Measurements from ENCODE around the gene IL5RA.

DNA sequence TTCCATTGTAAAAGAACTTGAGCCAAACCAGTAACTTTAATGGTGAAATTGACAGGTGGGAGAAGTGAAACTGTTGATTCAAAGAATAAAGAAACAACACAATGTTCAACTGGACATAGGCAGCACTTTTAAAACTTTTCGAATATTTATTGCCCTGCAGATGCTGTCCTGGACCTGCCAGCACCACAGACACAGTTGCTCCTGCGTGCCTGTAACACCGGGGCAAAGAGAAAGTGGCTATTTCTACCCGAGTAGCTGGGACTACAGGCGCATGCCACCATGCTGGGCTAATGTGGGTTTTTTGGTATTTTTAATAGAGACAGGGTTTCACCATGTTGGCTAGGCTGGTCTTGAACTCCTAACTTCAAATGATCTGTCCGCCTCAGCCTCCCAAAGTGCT, 7.4 kb downstream of the IL5RA start:
- TF ChIP-seq POLR2A (IDR thresholded peaks at IDR 0.05) (no peak), CTCF (IDR thresholded peaks at IDR 0.05) (no peak), POLR2AphosphoS5 (IDR thresholded peaks at IDR 0.05; ENCODE audit: insufficient read depth in 1 of 2, low read depth in 1 of 2) (no peak)

All from vagina (tissue), 2 donors.